ENCODE measurements around the gene KIAA0319L. TPM values are rescaled to one million over a fixed set of nuclear protein-coding genes. Genes with fewer than 3 reads are reported as not detected.
"Not testable (repeated sequence)": the region's sequence is repeated elsewhere in the genome, so short reads cannot be mapped to it uniquely, and the experiment has no call there.

Gene KIAA0319L
- total RNA-seq, 1 experiment from 2014 or later = 60.0 TPM

DNA sequence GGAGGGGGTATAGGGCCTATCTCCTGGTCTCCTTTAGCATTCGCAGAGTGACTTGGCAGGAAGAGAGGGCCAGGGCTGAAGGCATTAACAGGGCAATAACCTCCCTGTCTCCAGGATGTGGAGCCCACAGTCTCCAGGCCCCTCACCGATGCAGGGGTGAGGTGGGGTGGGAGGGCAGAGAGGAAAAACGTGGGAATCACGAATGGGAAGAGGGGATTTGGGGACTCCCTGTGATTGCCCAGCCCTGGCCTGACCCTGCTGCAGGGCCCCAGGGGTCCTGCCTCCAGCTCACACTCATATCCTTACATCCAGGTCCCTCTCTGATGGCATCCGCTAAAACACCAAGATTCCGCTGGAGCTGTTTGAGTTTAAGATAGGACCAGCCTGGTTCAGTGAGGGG is 30.5 kb upstream of the KIAA0319L start:
- Histone ChIP-seq H3K4me3 (ENCODE audit: low read depth in 2 of 2, low read length in 2 of 2) (no peak overlapping the region), H3K4me1 (ENCODE audit: control insufficient read depth, insufficient read depth, low read length) (no peaks in the 10 kb centered on the region), H3K27ac (ENCODE audit: low read length) (no peak overlapping the region), H3K36me3 (ENCODE audit: control insufficient read depth, insufficient read depth, low read length) (no peaks in the 10 kb centered on the region), H3K9me3 (ENCODE audit: control insufficient read depth, insufficient read depth, low read depth, low read length) (no peaks in the 10 kb centered on the region), H3K27me3 (ENCODE audit: control insufficient read depth, insufficient read depth, low read length) (no peaks in the 10 kb centered on the region)
- POLR2A ChIA-PET = no interaction called here
- intact Hi-C loops (cut with micrococcal nuclease; ENCODE audit: unreplicated experiment) (no loop called here), in situ Hi-C loops (cut with HindIII; ENCODE audit: low pct_unique_long_range_greater_than_20kb, low sequenced_read_pairs) (no loop called here)
- DNase-seq (ENCODE audit: low read depth, low spot score) (no peak), ATAC-seq (no peak)
- BruUV-seq (replicated peaks) = no TSS peak
- TF ChIP-seq SIN3A (IDR thresholded peaks at IDR 0.05; ENCODE audit: borderline replicate concordance, insufficient read depth, low read depth, low read length) = no peak
- TF ChIP-seq, protein P1, sequence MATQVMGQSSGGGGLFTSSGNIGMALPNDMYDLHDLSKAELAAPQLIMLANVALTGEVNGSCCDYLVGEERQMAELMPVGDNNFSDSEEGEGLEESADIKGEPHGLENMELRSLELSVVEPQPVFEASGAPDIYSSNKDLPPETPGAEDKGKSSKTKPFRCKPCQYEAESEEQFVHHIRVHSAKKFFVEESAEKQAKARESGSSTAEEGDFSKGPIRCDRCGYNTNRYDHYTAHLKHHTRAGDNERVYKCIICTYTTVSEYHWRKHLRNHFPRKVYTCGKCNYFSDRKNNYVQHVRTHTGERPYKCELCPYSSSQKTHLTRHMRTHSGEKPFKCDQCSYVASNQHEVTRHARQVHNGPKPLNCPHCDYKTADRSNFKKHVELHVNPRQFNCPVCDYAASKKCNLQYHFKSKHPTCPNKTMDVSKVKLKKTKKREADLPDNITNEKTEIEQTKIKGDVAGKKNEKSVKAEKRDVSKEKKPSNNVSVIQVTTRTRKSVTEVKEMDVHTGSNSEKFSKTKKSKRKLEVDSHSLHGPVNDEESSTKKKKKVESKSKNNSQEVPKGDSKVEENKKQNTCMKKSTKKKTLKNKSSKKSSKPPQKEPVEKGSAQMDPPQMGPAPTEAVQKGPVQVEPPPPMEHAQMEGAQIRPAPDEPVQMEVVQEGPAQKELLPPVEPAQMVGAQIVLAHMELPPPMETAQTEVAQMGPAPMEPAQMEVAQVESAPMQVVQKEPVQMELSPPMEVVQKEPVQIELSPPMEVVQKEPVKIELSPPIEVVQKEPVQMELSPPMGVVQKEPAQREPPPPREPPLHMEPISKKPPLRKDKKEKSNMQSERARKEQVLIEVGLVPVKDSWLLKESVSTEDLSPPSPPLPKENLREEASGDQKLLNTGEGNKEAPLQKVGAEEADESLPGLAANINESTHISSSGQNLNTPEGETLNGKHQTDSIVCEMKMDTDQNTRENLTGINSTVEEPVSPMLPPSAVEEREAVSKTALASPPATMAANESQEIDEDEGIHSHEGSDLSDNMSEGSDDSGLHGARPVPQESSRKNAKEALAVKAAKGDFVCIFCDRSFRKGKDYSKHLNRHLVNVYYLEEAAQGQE (IDR thresholded peaks at IDR 0.05; ENCODE audit: insufficient read depth in 1 of 2, low read depth in 2 of 2, low read length in 1 of 2) = no peak
- CTCF ChIA-PET = no interaction called here

DNA sequence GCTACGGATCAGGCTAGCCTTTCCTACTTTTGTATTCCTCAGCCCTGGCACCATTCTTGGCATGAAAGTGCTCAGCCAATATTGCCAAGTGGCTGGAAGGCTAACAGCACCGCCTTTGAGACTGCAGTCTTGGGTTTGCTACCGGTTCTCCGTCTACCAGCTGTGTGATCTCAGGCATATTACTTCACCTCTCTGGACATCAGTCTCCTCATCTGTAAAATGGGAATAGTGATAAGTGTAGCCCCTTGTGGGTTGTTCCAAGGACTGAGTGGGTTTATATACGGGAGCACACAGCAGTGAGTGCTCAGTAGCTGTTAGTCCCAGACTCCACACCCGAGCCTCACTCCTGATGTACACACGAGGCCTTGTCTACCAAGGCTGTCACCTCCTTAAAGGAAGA is 29.6 kb upstream of the KIAA0319L start:
- POLR2A ChIA-PET = no interaction called here
- in situ Hi-C loops (cut with HindIII; ENCODE audit: low pct_unique_long_range_greater_than_20kb, low sequenced_read_pairs) = no loop called here
- no peak for DNase-seq (ENCODE audit: low read depth, low spot score)
- BruUV-seq (replicated peaks) = TSS peak; percentile 82
- Histone ChIP-seq H3K36me3 (ENCODE audit: control insufficient read depth, insufficient read depth, low read length) (no peaks in the 10 kb centered on the region), H3K27me3 (ENCODE audit: control insufficient read depth, insufficient read depth, low read length) (no peaks in the 10 kb centered on the region), H3K9me3 (ENCODE audit: control insufficient read depth, insufficient read depth, low read depth, low read length) (no peaks in the 10 kb centered on the region), H3K4me1 (ENCODE audit: control insufficient read depth, insufficient read depth, low read length) (no peaks in the 10 kb centered on the region), H3K4me3 (ENCODE audit: low read depth in 2 of 2, low read length in 2 of 2) (no peak overlapping the region), H3K27ac (ENCODE audit: low read length) (no peak overlapping the region)
- no peak for ATAC-seq
- TF ChIP-seq POLR2AphosphoS5 (IDR thresholded peaks at IDR 0.05; ENCODE audit: low read depth, low read length) (no peak), TCF7L2 (IDR thresholded peaks at IDR 0.05; ENCODE audit: low read depth, low read length) (no peak), SIN3A (IDR thresholded peaks at IDR 0.05; ENCODE audit: borderline replicate concordance, insufficient read depth, low read depth, low read length) (no peak)
- TF ChIP-seq, protein P1 (IDR thresholded peaks at IDR 0.05; ENCODE audit: insufficient read depth in 1 of 2, low read depth in 2 of 2, low read length in 1 of 2) = no peak
- TF ChIP-seq, protein P2, sequence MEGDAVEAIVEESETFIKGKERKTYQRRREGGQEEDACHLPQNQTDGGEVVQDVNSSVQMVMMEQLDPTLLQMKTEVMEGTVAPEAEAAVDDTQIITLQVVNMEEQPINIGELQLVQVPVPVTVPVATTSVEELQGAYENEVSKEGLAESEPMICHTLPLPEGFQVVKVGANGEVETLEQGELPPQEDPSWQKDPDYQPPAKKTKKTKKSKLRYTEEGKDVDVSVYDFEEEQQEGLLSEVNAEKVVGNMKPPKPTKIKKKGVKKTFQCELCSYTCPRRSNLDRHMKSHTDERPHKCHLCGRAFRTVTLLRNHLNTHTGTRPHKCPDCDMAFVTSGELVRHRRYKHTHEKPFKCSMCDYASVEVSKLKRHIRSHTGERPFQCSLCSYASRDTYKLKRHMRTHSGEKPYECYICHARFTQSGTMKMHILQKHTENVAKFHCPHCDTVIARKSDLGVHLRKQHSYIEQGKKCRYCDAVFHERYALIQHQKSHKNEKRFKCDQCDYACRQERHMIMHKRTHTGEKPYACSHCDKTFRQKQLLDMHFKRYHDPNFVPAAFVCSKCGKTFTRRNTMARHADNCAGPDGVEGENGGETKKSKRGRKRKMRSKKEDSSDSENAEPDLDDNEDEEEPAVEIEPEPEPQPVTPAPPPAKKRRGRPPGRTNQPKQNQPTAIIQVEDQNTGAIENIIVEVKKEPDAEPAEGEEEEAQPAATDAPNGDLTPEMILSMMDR (IDR thresholded peaks at IDR 0.05) = no peak
- intact Hi-C loops (cut with micrococcal nuclease; ENCODE audit: unreplicated experiment) = no loop called here
- CTCF ChIA-PET = interaction anchor here (0.6 kb wide), 1 partner anchor 139 kb away, joined by 3 read pairs; no protein-coding TSS in a partner anchor

DNA sequence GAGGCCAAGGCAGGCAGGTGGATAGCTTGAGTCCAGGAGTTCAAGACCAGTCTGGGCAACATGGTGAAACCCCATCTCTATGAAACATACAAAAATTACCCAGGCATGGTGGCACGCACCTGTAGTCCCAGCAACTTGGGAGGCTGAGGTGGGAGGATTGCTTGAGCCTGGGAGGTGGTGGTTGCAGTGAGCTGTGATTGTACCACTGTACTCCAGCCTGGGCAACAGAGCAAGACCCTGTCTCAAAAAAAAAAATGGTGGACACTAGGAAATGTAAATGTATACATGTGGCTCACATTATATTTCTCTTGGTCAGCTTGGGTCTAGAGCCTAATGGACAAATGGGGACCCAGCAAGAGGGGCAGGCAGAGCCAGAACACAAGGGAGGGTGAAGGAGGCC is 28.6 kb upstream of the KIAA0319L start:
- H3K4me3 ChIP-seq (ENCODE audit: low read depth in 2 of 2, low read length in 2 of 2); BruUV-seq (replicated peaks); POLR2A ChIA-PET; in situ Hi-C loops (cut with HindIII; ENCODE audit: low pct_unique_long_range_greater_than_20kb, low sequenced_read_pairs); H3K36me3 ChIP-seq (ENCODE audit: control insufficient read depth, insufficient read depth, low read length); intact Hi-C loops (cut with micrococcal nuclease; ENCODE audit: unreplicated experiment); H3K27me3 ChIP-seq (ENCODE audit: control insufficient read depth, insufficient read depth, low read length); H3K4me1 ChIP-seq (ENCODE audit: control insufficient read depth, insufficient read depth, low read length); CTCF ChIA-PET; H3K9me3 ChIP-seq (ENCODE audit: control insufficient read depth, insufficient read depth, low read depth, low read length); H3K27ac ChIP-seq (ENCODE audit: low read length); DNase-seq (ENCODE audit: low read depth, low spot score); ATAC-seq: not testable (repeated sequence)

Measured in Panc1 (cell line).